Hepatocyte (in vitro differentiated cells): ENCODE measurements around the gene NHS. TPM values are rescaled to one million over a fixed set of nuclear protein-coding genes. Genes with fewer than 3 reads are reported as not detected.

Experiments
- DNase-seq: peaks from one replicate; pipeline ENCODE4 v3.0.0-alpha.2; 2016; ENCODE audit warnings: low spot score
- H2AFZ ChIP-seq: fragments of 200-600 bp; sonication (generic); 2 replicates; pipeline ENCODE4 v1.6.0; 2016; ENCODE audit warnings: antibody characterized with exemption, mild to moderate bottlenecking
- H3K27ac ChIP-seq: fragments of 200-600 bp; sonication (generic); 2 replicates; pipeline ENCODE4 v1.5.1; 2016; ENCODE audit warnings: mild to moderate bottlenecking
- H3K27me3 ChIP-seq: fragments of 200-600 bp; sonication (generic); 2 replicates; pipeline ENCODE4 v1.6.1; 2016
- H3K36me3 ChIP-seq: fragments of 200-600 bp; sonication (generic); replicated peaks from 2 replicates; pipeline ENCODE4 v1.5.1; 2016; ENCODE audit warnings: low read depth; ENCODE audit not compliant: insufficient read depth
- H3K4me1 ChIP-seq: fragments of 200-600 bp; sonication (generic); 2 replicates; pipeline ENCODE4 v1.5.1; 2016; ENCODE audit warnings: mild to moderate bottlenecking, moderate library complexity; ENCODE audit not compliant: insufficient read depth
- H3K4me2 ChIP-seq: fragments of 200-600 bp; sonication (generic); 2 replicates; pipeline ENCODE4 v1.6.0; 2016
- H3K4me3 ChIP-seq: fragments of 200-600 bp; sonication (generic); 2 replicates; pipeline ENCODE4 v1.5.1; 2016; ENCODE audit warnings: mild to moderate bottlenecking
- H3K79me2 ChIP-seq: fragments of 200-600 bp; sonication (generic); 2 replicates; pipeline ENCODE4 v1.6.0; 2017; ENCODE audit warnings: mild to moderate bottlenecking
- H3K9me2 ChIP-seq: fragments of 200-600 bp; sonication (generic); replicated peaks from 2 replicates; pipeline ENCODE4 v1.6.0; 2017; ENCODE audit warnings: mild to moderate bottlenecking; ENCODE audit not compliant: insufficient read depth
- H3K9me3 ChIP-seq: fragments of 200-600 bp; sonication (generic); 2 replicates; pipeline ENCODE4 v1.5.1; 2016; ENCODE audit warnings: low read depth, mild to moderate bottlenecking
- H4K20me1 ChIP-seq: fragments of 200-600 bp; sonication (generic); 2 replicates; pipeline ENCODE4 v1.6.0; 2016; ENCODE audit warnings: mild to moderate bottlenecking; ENCODE audit not compliant: insufficient read depth, poor library complexity, severe bottlenecking
- EZH2 ChIP-seq: fragments of 200-600 bp; sonication (generic); IDR thresholded peaks from 2 replicates; pipeline ENCODE4 v1.6.1; 2016; ENCODE audit warnings: antibody characterized with exemption, mild to moderate bottlenecking, borderline replicate concordance
- EZH2phosphoT487 ChIP-seq: fragments of 200-600 bp; sonication (generic); IDR thresholded peaks from one replicate; pipeline ENCODE4 v1.6.1; 2018; ENCODE audit warnings: antibody characterized with exemption, mild to moderate bottlenecking, low read depth, moderate library complexity; ENCODE audit not compliant: unreplicated experiment, severe bottlenecking
- WGBS: methylation state at CpG from one replicate; pipeline ENCODE4 v1.1.6; 2016; ENCODE audit warnings: low lambda C conversion rate; ENCODE audit errors: missing lambda C conversion rate; 5-methylcytosine and 5-hydroxymethylcytosine counted together
- polyA plus RNA-seq: library from polyadenylated mRNA; unstranded; fragments of >200 nt; fragmentation: Nextera tagmentation; extraction: Ambion mirVana; gene quantifications from 2 replicates; pipeline ENCODE4 v1.2.1, GENCODE V29; 2016
- total RNA-seq: library from RNA; depleted of rRNA; stranded (reverse); fragments of >200 nt; gene quantifications from 2 replicates; pipeline ENCODE4 v1.2.3, GENCODE V29; 2014
- TF ChIP-seq, protein P1 (sequence below): fragments of 200-600 bp; sonication (generic); IDR thresholded peaks from 2 replicates; pipeline ENCODE4 v1.5.1; 2016; ENCODE audit warnings: antibody characterized with exemption, mild to moderate bottlenecking; ENCODE audit not compliant: poor library complexity

NHS gene
- total and polyA plus RNA-seq, 2 experiments from 2014 or later, result 0.35 to 3.1 TPM

- no peaks in the 10 kb centered on the region for H3K36me3 ChIP-seq
- H3K4me2 ChIP-seq, result no peak overlapping the region
- TF ChIP-seq EZH2 (no peak), EZH2phosphoT487 (no peak)
- TF ChIP-seq, protein P1, sequence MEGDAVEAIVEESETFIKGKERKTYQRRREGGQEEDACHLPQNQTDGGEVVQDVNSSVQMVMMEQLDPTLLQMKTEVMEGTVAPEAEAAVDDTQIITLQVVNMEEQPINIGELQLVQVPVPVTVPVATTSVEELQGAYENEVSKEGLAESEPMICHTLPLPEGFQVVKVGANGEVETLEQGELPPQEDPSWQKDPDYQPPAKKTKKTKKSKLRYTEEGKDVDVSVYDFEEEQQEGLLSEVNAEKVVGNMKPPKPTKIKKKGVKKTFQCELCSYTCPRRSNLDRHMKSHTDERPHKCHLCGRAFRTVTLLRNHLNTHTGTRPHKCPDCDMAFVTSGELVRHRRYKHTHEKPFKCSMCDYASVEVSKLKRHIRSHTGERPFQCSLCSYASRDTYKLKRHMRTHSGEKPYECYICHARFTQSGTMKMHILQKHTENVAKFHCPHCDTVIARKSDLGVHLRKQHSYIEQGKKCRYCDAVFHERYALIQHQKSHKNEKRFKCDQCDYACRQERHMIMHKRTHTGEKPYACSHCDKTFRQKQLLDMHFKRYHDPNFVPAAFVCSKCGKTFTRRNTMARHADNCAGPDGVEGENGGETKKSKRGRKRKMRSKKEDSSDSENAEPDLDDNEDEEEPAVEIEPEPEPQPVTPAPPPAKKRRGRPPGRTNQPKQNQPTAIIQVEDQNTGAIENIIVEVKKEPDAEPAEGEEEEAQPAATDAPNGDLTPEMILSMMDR, result no peak
- no peak overlapping the region for H3K4me3 ChIP-seq
- H2AFZ ChIP-seq, result no peak overlapping the region
- no peak for DNase-seq
- H3K4me1 ChIP-seq, result no peaks in the 10 kb centered on the region
- H3K27me3 ChIP-seq, result no peaks in the 10 kb centered on the region
- H3K9me3 ChIP-seq, result no peaks in the 10 kb centered on the region
- no peaks in the 10 kb centered on the region for H3K9me2 ChIP-seq
- no peak overlapping the region for H3K27ac ChIP-seq
- WGBS, result 74% methylated on average over 4 of the region's 4 CpGs
- no peaks in the 10 kb centered on the region for H4K20me1 ChIP-seq
- H3K79me2 ChIP-seq, result no peaks in the 10 kb centered on the region
Observed at GRCh38 chrX:17411205-17411604, 36.2 kb downstream of the NHS start.

DNA sequence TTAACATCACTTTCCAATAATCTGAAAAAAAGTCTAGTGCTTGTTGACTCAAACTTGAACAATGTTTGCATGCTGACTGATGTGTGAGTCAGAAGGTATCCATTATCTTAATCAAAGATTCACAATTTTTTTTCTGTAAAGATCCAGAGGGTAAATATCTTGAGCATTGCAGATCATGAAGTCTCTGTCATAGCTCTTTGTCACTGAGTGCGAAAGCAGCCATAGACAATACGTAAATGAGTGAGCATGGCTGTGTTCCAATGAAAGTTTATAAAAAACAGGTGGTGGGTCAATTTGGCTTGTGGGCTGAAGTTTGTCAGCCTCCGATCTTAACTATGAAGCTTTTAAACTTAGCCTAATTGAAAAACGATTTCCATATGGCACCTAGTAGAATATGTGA lies 37.7 kb downstream of the NHS start:
- Histone ChIP-seq H3K9me3 (no peaks in the 10 kb centered on the region), H3K4me2 (no peak overlapping the region)

DNA sequence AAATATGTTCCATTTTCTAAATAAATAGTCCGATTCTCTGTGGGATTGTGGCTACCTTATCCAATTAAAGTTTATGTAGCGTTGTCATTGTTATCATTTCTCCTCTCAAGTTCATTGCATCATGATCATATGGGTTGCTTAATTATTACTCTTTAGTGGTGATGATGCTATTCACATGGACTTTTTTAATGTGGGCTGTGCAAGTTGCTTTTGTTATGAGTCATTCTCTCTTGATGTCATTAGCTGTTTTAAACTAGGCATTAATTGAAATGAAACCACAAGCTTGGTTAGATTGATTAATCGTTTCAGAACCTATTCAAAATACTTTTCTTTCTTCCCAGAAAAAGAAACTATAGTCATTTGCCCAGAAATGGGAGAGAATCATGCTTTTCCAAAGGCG lies 38.2 kb downstream of the NHS start:
- WGBS, result 65% methylated on average over 4 of the region's 4 CpGs
- no peak for DNase-seq
- H3K9me3 ChIP-seq, result no peaks in the 10 kb centered on the region
- H3K27ac ChIP-seq, result no peak overlapping the region
- H2AFZ ChIP-seq, result no peak overlapping the region
- H3K27me3 ChIP-seq, result no peaks in the 10 kb centered on the region
- no peaks in the 10 kb centered on the region for H3K79me2 ChIP-seq
- TF ChIP-seq EZH2 (no peak), EZH2phosphoT487 (no peak)
- TF ChIP-seq, protein P1, result no peak
- H3K36me3 ChIP-seq, result no peaks in the 10 kb centered on the region
- no peak overlapping the region for H3K4me2 ChIP-seq
- H3K4me1 ChIP-seq, result no peaks in the 10 kb centered on the region
- no peaks in the 10 kb centered on the region for H3K9me2 ChIP-seq
- H3K4me3 ChIP-seq, result no peak overlapping the region
- no peaks in the 10 kb centered on the region for H4K20me1 ChIP-seq

More for the DNA sequence above, 37.7 kb downstream of the NHS start:
- no peak overlapping the region for H3K27ac ChIP-seq
- DNase-seq, result no peak
- no peaks in the 10 kb centered on the region for H3K9me2 ChIP-seq
- 59% methylated on average over 4 of the region's 4 CpGs for WGBS
- no peaks in the 10 kb centered on the region for H3K4me1 ChIP-seq
- H3K27me3 ChIP-seq, result no peaks in the 10 kb centered on the region
- H2AFZ ChIP-seq, result no peak overlapping the region
- H3K79me2 ChIP-seq, result no peaks in the 10 kb centered on the region
- no peaks in the 10 kb centered on the region for H4K20me1 ChIP-seq
- no peaks in the 10 kb centered on the region for H3K36me3 ChIP-seq
- TF ChIP-seq EZH2phosphoT487 (no peak), EZH2 (no peak)
- TF ChIP-seq, protein P1, result no peak
- H3K4me3 ChIP-seq, result no peak overlapping the region
